ENCODE results near the gene ADPRM.

The ADPRM gene

GRCh38 chr17:10756185-10756584 lies 58.8 kb downstream of the ADPRM start (continued):
- no peak for TF ChIP-seq REPIN1 (tag by site-specific recombination; IDR thresholded peaks at IDR 0.05; ENCODE audit: low read depth)
- TF ChIP-seq ZSCAN23 (tag by site-specific recombination; IDR thresholded peaks at IDR 0.05), result no peak
- TF ChIP-seq SP7 (tag by site-specific recombination; IDR thresholded peaks at IDR 0.05), result no peak
- no peak for TF ChIP-seq ZNF513 (tag by site-specific recombination; IDR thresholded peaks at IDR 0.05)
- no peak for TF ChIP-seq PRDM2 (tag by site-specific recombination; IDR thresholded peaks at IDR 0.05; ENCODE audit: borderline replicate concordance)
- no peak for TF ChIP-seq ZNF394 (tag by site-specific recombination; IDR thresholded peaks at IDR 0.05; ENCODE audit: borderline replicate concordance)

- Histone ChIP-seq H3K9me3 (ENCODE audit: control insufficient read depth, insufficient read depth, low read depth, low read length) (no peaks in the 10 kb centered on the region), H3K4me1 (ENCODE audit: control insufficient read depth, insufficient read depth, low read length) (no peaks in the 10 kb centered on the region), H3K27ac (ENCODE audit: extremely low read depth, low read depth, low read length) (no peak overlapping the region), H3K36me3 (ENCODE audit: control insufficient read depth in 2 of 2, insufficient read depth in 1 of 2, low read length in 2 of 2) (no peaks in the 10 kb centered on the region), H3K4me3 (ENCODE audit: low read depth, low read length) (no peak overlapping the region)
- ChIA-PET POLR2A (no interaction called here), CTCF (interaction anchor here (1.0 kb wide), 1 partner anchor 88 kb away, joined by 4 read pairs; no protein-coding TSS in a partner anchor)
- TF ChIP-seq SCRT1 (tag by site-specific recombination; IDR thresholded peaks at IDR 0.05; ENCODE audit: borderline replicate concordance) (no peak), ZNF16 (tag by site-specific recombination; IDR thresholded peaks at IDR 0.05; ENCODE audit: low read depth) (no peak), ZNF2 (tag by site-specific recombination; IDR thresholded peaks at IDR 0.05) (no peak)
These were observed 59.2 kb downstream of the ADPRM start for GRCh38 chr17:10756619-10757018.

- CTCF ChIA-PET, result interaction anchor here (1.0 kb wide), 1 partner anchor 88 kb away, joined by 4 read pairs; no protein-coding TSS in a partner anchor
- Histone ChIP-seq H3K4me1 (ENCODE audit: control insufficient read depth, insufficient read depth, low read length) (no peaks in the 10 kb centered on the region), H3K9me3 (ENCODE audit: control insufficient read depth, insufficient read depth, low read depth, low read length) (no peaks in the 10 kb centered on the region), H3K27ac (ENCODE audit: extremely low read depth, low read depth, low read length) (no peak overlapping the region), H3K36me3 (ENCODE audit: control insufficient read depth in 2 of 2, insufficient read depth in 1 of 2, low read length in 2 of 2) (no peaks in the 10 kb centered on the region), H3K4me3 (ENCODE audit: low read depth, low read length) (no peak overlapping the region)
- TF ChIP-seq ZNF423 (tag by site-specific recombination; IDR thresholded peaks at IDR 0.05) (no peak), ZNF658 (tag by site-specific recombination; IDR thresholded peaks at IDR 0.05) (no peak), ZNF514 (tag by site-specific recombination; IDR thresholded peaks at IDR 0.05) (no peak), ZNF513 (tag by site-specific recombination; IDR thresholded peaks at IDR 0.05) (no peak), GLI2 (tag by site-specific recombination; IDR thresholded peaks at IDR 0.05; ENCODE audit: borderline replicate concordance, low read depth) (no peak), KLF17 (tag by site-specific recombination; IDR thresholded peaks at IDR 0.05) (no peak)
- POLR2A ChIA-PET, result no interaction called here
These were observed 59.7 kb downstream of the ADPRM start for GRCh38 chr17:10757067-10757466.

Data from HEK293 (cell line).